SK-MEL-5 (cell line): ENCODE data around the gene SLX4. TPM values are rescaled to one million over a fixed set of nuclear protein-coding genes. Genes with fewer than 3 reads are reported as not detected.
"Not testable (repeated sequence)": the region's sequence is repeated elsewhere in the genome, so short reads cannot be mapped to it uniquely, and the experiment has no call there.

Experiments used
- DNase-seq: peaks from one replicate; pipeline ENCODE4 v3.0.0-alpha.2; 2016; ENCODE audit warnings: low read depth, low spot score
- in situ Hi-C: cut with HindIII; loops from 2 replicates; pipeline ENCODE4 v1.10.0; 2016; ENCODE audit warnings: low sequenced_read_pairs, high pct_unique_total_duplicates, low pct_unique_long_range_greater_than_20kb
- polyA plus RNA-seq, 2 experiments: library from polyadenylated mRNA; depleted of rRNA; stranded (reverse); fragments of >200 nt; gene quantifications; 2 replicates each; pipeline ENCODE4 v1.2.3, GENCODE V29; 2015
- total RNA-seq: library from RNA; depleted of rRNA; stranded (reverse); fragments of >200 nt; shearing (Covaris generic); gene quantifications from 2 replicates; pipeline ENCODE4 v1.2.3, GENCODE V29; 2014; rRNA removed

Gene SLX4
- 1.8 and 2.0 TPM in 2 replicates for total RNA-seq
- polyA plus RNA-seq (2015; cell fraction: cytosol; rRNA removed) = 4.1 and 6.8 TPM in 2 replicates
- 8.9 and 10.4 TPM in 2 replicates for polyA plus RNA-seq (2015; cell fraction: nucleus; rRNA removed)

- in situ Hi-C loops = no loop called here
- DNase-seq = peak; percentile 87
These were observed at the start of gene SLX4 for GRCh38 chr16:3611146-3611975. Gene SLX4 (minus strand): TSS chr16:3611606. CDS start chr16:3608964, 2,642 bp downstream.

GRCh38 chr16:3659251-3659650 is 47.8 kb upstream of the SLX4 start:
- peak; percentile 31 for DNase-seq
- in situ Hi-C loops = no loop called here

- in situ Hi-C loops = no loop called here
- no peak for DNase-seq
These were observed 45.4 kb upstream of the SLX4 start for GRCh38 chr16:3656491-3657468.

GRCh38 chr16:3656160-3656490 is 44.7 kb upstream of the SLX4 start:
- in situ Hi-C loops, DNase-seq: not testable (repeated sequence)

- in situ Hi-C loops = no loop called here
- no peak for DNase-seq
These were observed 44.2 kb upstream of the SLX4 start for GRCh38 chr16:3655396-3656159.

GRCh38 chr16:3655030-3655395 is 43.6 kb upstream of the SLX4 start:
- in situ Hi-C loops = no loop called here

GRCh38 chr16:3654249-3654991 is 43.0 kb upstream of the SLX4 start, which contains the start of gene DNASE1:
Gene DNASE1 (plus strand): TSS chr16:3654691. CDS start chr16:3655374, 683 bp downstream.
- peak; percentile 79 for DNase-seq
- in situ Hi-C loops = no loop called here

More at GRCh38 chr16:3655030-3655395, 43.6 kb upstream of the SLX4 start:
- DNase-seq = no peak

- DNase-seq = no peak
- in situ Hi-C loops = no loop called here
These were observed 41.2 kb upstream of the SLX4 start for GRCh38 chr16:3652373-3653195.

GRCh38 chr16:3651461-3652372 is 40.3 kb upstream of the SLX4 start:
- no peak for DNase-seq
- in situ Hi-C loops = no loop called here

GRCh38 chr16:3650631-3651265 is 39.3 kb upstream of the SLX4 start:
- in situ Hi-C loops = no loop called here
- no peak for DNase-seq

GRCh38 chr16:3646348-3646920 is 35.0 kb upstream of the SLX4 start:
- in situ Hi-C loops = no loop called here

GRCh38 chr16:3645504-3646347 is 34.3 kb upstream of the SLX4 start:
- no peak for DNase-seq
- in situ Hi-C loops = no loop called here

More at GRCh38 chr16:3646348-3646920, 35.0 kb upstream of the SLX4 start:
- DNase-seq = no peak

- DNase-seq = no peak
- in situ Hi-C loops = no loop called here
These were observed 33.7 kb upstream of the SLX4 start for GRCh38 chr16:3645108-3645503.
